Retinal pigment epithelial cell (primary cell): ENCODE data around the gene PNLIPRP1.

ENCODE experiments used
- DNase-seq: peaks from one replicate; pipeline ENCODE4 v3.0.0-alpha.2; 2010; ENCODE audit warnings: low read depth
- H3K4me3 ChIP-seq: 2 replicates; pipeline ENCODE4 v1.5.1; 2011; ENCODE audit warnings: mild to moderate bottlenecking, low read length, control low read depth, moderate library complexity
- CTCF ChIP-seq: conservative IDR thresholded peaks from 2 replicates; pipeline ENCODE4 v1.5.1; 2011; ENCODE audit warnings: low read depth, low read length, control low read depth, inconsistent platforms

Gene PNLIPRP1

DNA sequence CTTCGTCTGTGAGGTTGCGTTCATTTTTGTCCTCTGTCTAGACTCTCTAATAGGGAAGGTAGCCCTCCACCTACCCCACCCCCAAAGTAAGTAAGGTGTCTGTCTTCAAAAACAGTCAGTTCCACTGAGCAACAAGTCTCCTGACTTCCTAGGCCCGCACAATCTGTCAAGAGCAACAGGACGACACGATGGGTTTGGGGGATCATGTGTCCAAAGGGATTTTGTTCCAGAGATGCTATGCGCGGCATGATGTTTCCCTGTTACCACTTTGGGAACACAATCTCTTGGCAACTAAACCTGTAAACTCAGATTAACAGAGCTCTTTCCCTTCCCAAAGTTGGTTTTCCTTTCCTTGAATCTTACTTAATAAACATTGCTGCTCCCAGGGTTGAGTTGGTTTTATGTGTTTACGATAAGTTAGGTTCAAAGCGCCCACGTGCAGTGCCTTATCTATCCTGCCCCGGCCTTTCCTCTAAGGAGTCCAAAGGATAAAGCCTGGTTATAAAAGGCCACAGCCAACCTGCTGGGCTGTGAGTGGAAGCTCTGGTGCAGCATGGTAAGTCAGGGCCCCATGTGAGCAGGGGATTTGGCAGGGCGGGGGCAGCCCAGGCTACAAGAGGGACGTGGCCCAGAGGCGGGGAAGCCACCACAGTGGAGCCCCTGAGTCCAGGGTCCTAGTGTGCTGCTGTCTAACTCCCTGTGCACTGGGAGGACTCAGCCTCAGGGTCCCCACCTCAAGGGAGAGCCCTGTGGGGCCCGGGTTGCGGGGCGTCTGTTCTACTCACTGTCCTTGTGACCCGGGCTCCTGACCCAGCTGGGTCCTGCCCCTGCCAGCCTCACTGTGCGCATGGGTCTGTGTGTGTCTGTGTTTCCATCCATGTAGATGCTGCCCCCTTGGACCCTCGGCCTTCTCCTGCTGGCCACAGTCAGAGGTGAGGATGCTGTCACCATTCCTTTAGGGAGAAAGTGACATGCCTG lies 30.0 kb downstream of the PNLIPRP1 start, which contains the start of gene PNLIPRP2:
TSS of gene PNLIPRP2 (plus strand) at position 531 of the 978 bp plus-strand sequence.
- H3K4me3 ChIP-seq = no peak within 1 kb of the TSS
- no peak for DNase-seq
- no peak for TF ChIP-seq CTCF

DNA sequence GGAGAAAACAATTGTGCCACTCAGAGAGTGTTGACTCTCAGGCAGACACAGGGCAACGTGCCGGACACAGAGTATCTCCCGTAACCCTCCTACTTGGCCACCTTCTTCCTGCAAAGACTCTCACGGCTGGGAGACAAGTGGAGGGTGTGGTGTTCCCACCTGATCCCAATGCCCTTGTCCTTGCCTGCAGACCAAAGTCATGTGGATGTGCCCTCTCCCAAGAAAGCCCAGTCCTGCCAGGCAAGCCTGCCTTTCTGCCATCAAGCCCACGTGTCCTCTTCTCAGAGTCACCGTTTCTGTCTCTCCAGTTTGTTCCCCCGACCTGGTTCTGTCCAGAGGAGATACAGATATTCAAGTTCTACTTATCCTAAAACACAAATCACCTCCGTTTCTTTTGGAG lies 30.7 kb downstream of the PNLIPRP1 start:
- DNase-seq = no peak
- TF ChIP-seq CTCF = no peak
- no peak overlapping the region for H3K4me3 ChIP-seq

DNA sequence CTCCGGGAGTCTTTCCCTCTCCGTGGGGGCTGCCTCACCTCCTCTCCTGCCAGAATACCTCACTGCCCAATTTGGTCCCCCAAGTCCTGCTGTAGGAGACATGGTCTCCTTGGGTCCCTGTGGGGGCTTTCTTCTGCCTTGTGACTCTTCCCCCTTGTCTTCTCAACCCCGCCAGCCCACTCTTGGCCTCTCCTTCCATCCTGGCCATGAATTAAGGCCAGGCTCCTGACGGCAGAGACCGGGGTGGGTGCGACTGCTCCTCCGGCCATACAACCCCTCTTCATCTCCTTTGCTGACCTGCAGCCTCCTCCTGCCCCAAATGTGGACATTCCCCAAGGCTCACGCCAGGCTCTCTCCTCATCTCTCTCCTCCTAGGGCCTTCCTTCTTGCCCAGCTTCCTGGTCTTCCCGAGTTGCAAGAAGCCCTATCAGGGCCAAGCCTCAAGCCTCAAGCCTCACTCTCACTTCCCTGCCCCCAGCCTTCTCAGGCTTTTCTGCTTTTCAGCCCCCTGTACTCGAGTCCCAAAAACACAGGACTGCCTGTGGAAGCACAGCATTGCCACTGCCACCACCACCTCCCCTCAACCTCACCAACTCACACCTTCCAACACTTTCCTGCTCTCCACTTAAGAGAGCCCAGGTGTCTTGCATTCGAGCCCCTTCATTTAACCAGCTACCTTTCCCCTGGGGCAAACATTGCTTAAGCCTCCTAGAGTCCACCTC lies 31.3 kb downstream of the PNLIPRP1 start:
- H3K4me3 ChIP-seq = no peak overlapping the region
- DNase-seq = no peak
- no peak for TF ChIP-seq CTCF

DNA sequence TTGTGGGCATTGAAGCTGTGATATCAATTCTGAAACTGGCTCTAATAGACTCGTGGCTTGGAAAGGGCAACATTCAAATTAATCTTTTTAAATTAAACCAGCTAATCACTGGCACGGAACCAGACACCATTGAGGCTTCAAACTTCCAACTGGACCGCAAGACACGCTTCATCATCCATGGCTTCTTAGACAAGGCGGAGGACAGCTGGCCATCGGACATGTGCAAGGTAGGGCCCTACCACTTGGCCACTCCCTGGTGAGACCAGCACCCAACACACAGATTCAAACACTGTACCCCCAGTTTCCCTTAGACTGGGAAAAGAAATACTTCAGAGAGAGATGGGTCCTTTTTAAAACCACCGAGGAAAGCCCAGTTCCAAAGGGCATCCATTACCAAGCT lies 35.1 kb downstream of the PNLIPRP1 start:
- no peak for TF ChIP-seq CTCF
- DNase-seq = no peak
- H3K4me3 ChIP-seq = no peak overlapping the region

DNA sequence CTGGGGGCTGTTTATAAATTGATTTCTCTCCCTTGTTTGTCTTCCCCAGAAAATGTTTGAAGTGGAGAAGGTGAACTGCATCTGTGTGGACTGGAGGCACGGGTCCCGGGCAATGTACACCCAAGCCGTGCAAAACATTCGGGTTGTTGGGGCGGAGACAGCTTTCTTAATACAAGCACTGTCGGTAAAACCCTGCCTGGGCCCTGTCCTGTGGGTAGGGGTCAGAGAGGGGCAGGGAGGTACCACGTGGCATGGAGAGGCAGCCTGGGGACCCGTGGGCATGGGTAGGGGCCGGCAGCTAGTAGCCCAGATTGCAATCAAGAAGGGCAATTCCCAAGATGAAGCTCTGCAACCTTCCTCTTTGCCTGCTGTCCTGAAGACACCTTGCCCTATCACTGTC lies 36.1 kb downstream of the PNLIPRP1 start:
- H3K4me3 ChIP-seq = no peak overlapping the region
- TF ChIP-seq CTCF = no peak
- DNase-seq = no peak

- TF ChIP-seq CTCF = peak; percentile 32
- no peak overlapping the region for H3K4me3 ChIP-seq
- DNase-seq = no peak
Measured at GRCh38 chr10:116627386-116627933, 36.7 kb downstream of the PNLIPRP1 start.
